22Rv1 (cell line): ENCODE results near the gene COPB1.

ENCODE experiments used
- H3K27ac ChIP-seq: fragments of 450-650 bp; 2 replicates; pipeline ENCODE4 v1.5.1; 2017
- CTCF ChIP-seq: fragments of 450-650 bp; IDR thresholded peaks from 2 replicates; pipeline ENCODE4 v1.5.1; 2017; ENCODE audit warnings: mild to moderate bottlenecking
- ZFX ChIP-seq: fragments of 450-650 bp; IDR thresholded peaks from 2 replicates; pipeline ENCODE4 v1.6.1; 2017; ENCODE audit warnings: antibody characterized with exemption, borderline replicate concordance

COPB1 gene

GRCh38 chr11:14408612-14409011 is 91.0 kb downstream of the COPB1 start:
- no peak overlapping the region for H3K27ac ChIP-seq
- TF ChIP-seq ZFX: no peak
- TF ChIP-seq CTCF: no peak
